NCI-H69 (cell line): ENCODE measurements around the gene PSTPIP1.

ENCODE experiments used
- DNase-seq: peaks from one replicate; lab custom pipeline; 2025; lab: John Stamatoyannopoulos, UW

Gene PSTPIP1

DNA sequence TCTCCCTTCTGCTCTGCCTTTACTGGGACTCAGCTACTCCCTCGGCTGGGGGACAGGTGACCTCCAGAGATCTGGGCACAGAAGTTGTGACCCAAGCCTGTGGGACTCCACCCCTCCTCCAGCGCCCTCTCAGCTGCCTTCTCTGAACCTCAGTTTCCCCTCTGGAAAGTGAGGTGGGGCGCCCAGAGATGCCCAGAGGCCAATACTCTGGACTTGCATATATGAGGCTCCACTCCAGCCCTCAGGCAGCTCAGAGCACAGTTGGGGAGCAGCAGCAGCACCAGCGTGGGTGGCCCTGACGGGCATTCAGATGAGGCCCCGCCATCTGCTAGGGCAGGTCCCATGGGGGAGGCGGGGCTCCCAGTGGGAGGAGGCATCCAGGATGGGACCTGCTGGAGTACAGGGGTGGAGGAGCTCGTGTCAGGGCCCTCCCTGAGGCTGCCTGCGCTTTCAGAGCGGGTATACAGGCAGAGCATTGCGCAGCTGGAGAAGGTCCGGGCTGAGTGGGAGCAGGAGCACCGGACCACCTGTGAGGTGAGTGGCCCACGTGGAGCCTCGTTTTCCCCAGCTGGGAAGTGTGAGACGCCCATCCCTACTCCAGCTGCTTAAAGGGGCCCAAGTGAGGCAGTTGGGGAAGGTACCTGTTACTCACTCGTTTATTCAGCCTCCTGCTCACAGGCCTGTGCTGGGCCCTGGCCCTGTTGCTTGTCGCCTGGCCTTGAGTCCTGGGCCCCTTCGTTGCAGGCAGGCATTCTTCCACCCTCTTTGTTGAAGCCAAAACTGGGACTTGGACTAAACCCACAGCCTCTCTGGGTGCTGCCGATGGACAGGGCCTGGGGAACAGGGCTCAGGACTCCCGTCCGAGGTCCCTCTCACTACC lies 35.4 kb downstream of the PSTPIP1 start:
- peak; percentile 69 for DNase-seq

- no peak for DNase-seq
Observed at GRCh38 chr15:77030928-77031375, 36.0 kb downstream of the PSTPIP1 start.

DNA sequence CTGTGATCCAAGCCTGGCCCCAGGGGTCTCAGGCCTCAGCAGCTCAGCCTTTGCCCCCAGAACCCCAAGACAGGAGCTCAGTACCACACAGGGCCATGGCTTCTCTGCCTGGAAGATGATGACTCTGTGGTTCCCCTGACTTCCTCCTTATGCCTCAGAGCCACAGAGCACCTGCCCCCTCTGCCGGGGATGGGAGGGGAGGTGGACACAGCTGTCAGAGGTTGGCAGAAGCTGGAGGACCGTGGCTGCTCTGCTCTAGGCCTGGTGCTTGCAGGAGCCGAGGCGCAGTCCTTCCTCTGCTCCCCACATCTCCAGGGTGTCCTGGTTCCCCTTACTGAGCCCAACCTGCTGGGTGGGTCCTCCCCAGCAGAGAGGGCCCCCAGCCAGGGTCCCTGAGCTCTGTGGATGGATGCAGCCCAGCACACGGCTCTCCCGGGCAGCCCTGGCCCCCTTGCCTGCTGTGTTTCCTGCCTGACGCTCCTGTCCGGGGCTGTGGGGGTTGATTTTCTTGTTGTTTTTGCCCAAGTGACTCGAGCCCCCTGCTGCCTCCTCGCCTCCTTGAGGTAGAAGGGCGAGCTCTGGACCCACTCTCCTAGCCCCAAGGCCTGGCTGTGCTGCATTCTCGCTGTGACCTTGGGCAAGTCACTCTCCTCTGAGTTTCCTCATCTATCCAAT lies 36.6 kb downstream of the PSTPIP1 start:
- peak; percentile 61 for DNase-seq

GRCh38 chr15:77032052-77032646 lies 37.2 kb downstream of the PSTPIP1 start:
- no peak for DNase-seq

- no peak for DNase-seq
Observed at GRCh38 chr15:77032647-77033416, 37.9 kb downstream of the PSTPIP1 start.

DNA sequence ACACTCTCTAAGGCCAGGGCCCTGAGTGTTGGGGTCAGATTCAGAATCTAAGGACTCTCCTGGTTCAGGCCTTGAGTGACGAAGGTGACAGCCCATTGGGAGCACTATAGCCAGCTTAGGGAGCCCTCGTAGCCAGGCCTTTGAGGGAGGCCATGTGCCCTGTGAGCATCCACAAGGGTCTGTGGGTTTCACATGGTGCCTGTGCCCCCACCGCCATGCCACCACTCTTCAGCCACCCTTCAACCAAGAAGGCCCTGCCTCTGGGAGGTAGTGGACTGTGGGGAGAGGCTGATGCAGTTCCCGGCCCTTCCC lies 38.4 kb downstream of the PSTPIP1 start:
- DNase-seq, result no peak

- no peak for DNase-seq
Observed at GRCh38 chr15:77033729-77034671, 39.1 kb downstream of the PSTPIP1 start.

DNA sequence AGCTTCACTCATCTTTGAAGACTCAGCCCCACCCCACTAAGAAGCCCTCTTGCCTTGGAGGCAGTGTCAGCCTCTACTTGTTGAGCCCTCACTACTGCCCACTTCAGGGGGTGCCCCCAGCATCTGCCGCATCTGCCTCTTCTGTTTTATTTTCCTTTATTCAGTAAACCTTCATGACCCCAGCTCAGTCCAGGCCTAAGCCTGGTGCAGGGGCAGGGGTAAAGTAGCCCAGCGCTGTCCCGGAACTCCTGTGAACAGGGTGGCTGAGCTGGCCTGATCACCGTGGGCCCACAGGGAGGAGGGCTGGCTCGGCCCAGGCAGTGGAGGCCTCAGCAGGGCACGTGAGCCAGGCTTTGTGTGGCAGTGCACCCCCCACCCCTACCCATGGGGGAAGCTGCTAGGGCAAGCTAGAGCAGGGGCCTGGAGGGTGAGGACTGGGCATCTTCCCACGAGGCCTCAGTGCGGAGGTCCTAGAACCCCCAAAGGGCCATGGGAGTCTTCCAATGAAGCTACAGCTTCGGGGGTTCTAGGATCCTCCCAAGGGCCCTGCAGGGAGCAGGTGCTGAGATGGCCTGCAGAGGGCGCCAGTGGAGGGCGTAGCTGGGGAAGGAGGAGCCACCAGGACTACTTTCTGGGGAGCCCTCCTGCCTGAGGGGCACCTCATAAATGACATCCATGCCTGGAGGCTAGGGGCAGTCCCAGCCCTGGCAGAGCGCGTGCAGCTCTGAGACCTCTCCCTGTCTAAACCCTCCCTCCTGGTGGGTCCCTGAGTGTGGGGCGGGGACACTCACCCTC lies 40.0 kb downstream of the PSTPIP1 start:
- peak; percentile 7 for DNase-seq

- no peak for DNase-seq
Observed at GRCh38 chr15:77035584-77035983, 40.7 kb downstream of the PSTPIP1 start.

- no peak for DNase-seq
Observed at GRCh38 chr15:77035999-77036471, 41.1 kb downstream of the PSTPIP1 start.

DNA sequence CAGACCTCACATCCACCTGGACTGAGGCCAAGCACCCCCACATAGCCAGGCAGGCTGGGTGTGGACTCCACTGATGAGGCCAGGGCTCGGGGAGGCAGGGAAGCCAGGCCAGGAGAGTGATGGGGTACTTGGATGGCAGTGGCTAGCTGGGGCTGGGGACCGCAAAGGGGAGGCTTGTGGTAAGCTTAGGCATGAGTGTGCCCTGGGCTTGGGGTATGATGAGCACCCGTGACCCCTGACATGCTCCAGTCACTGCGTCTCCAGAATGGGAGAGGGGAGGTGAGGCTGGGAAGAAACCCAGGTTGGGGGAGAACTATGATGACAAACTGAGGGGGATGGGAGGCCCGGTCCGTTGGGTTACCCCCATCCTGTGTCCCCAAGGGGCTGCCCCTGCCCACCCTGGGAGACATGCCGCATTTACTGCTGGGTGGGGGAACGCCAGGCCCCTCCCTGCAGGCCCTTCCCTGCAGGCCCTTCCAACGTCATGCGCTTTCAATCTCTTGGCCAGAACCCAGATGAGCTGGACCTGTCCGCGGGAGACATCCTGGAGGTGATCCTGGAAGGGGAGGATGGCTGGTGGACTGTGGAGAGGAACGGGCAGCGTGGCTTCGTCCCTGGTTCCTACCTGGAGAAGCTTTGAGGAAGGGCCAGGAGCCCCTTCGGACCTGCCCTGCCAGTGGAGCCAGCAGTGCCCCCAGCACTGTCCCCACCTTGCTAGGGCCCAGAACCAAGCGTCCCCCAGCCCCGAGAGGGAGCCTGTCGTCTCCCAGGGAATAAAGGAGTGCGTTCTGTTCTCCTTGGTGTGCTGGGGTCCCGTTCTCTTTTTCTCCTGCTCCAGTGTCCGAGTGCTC lies 41.8 kb downstream of the PSTPIP1 start:
- DNase-seq, result no peak

DNA sequence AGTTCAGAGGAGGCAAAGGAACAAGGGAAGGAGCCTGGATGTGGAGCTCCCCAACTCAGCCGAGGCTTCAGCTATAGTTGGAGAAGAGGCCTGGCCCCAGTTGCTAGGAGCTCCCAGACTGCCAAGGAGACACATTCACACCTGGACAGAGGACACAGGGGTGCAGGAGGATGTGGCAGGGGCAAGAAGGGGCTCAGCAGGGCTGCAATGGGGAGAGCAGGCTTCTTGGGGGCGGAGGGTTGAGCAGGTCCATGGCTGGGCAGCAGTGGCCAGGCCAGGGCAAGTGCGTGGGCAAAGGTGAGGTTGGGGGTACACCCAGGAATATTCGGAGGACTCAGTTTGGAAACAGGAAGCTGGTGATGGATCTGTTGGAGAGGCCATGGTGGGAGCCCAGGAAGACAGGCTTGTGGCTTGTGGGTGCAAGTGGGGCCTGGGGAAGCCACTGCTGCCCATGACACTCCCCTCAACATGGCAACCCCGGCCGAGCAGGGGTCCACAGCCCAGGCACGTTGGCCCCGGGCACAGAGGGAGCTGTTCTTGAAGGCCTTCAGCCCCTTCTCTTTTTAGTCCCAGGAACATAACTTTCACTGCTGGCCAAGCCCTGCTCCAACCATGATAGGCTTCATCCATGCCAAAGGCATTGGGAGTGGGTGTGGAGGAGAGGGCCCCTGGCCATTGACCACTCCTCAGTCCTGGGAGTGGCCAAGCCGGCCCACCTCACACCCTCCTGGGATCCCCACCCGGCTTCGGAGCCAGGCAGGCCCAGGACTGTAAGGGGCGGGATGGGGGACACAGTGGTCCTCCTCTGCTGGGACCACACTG lies 42.7 kb downstream of the PSTPIP1 start:
- DNase-seq, result no peak

GRCh38 chr15:77038312-77039216 lies 43.6 kb downstream of the PSTPIP1 start:
- no peak for DNase-seq

DNA sequence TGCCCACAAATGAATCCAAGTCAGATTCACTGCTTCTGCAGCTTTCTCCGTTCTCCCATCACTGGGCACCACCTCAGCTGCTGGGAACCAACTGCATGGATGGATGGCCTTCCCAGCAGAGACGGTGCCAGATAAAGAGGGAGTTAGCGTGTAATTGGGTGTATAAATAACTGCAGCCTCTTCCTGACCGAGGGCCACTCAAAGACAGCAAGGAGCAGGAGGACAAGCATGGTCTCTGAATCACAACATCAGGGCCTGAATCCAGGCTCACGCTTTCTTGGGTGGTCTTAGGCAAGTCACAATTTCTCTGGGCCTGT lies 44.2 kb downstream of the PSTPIP1 start:
- no peak for DNase-seq

DNA sequence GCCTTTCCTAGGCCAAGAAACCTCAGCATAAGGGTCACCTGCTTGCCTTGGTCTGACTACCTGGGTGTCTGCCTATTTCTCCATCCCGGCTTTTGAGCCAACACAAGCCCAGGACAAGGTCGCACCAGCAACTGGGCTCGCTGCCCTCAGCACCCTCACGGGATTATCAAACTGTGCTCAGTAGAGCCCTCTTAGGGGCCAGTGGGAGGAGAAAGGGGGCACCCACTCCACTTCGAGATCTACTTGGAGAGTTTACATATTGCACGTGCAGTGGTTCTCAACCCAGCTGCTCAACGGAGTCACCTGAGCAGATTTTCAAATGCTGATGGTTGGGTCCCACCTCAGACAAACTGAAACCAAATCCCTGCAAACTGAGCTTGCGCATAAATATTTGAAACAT lies 44.9 kb downstream of the PSTPIP1 start:
- DNase-seq, result no peak

- DNase-seq, result no peak
Observed at GRCh38 chr15:77040673-77041072, 45.7 kb downstream of the PSTPIP1 start.

- DNase-seq, result no peak
Observed at GRCh38 chr15:77042245-77042919, 47.5 kb downstream of the PSTPIP1 start.
